Esophagus squamous epithelium (tissue), 5 donors: ENCODE results near the gene NEU4. TPM values are rescaled to one million over a fixed set of nuclear protein-coding genes. Genes with fewer than 3 reads are reported as not detected.

Experiments
- DNase-seq: peaks from one replicate; lab custom pipeline; 2025; lab: John Stamatoyannopoulos, UW
- H3K27ac ChIP-seq, 4 donors: fragments of 200-600 bp; sonication (generic); one replicate each; pipeline ENCODE4 v1.5.1; 2016 to 2019; ENCODE audit warnings: mild to moderate bottlenecking in 1 of 4
- H3K27me3 ChIP-seq, 4 donors: fragments of 200-600 bp; sonication (generic); 1 replicate in 3 of 4; 2 replicates in 1 of 4; pipeline versions ENCODE4 v1.5.1 to v1.6.0; 2017 to 2021; ENCODE audit warnings: antibody characterized with exemption in 1 of 4
- H3K36me3 ChIP-seq, 3 donors: fragments of 200-600 bp; sonication (generic); one replicate each; pipeline ENCODE4 v1.5.1; 2016 to 2019
- H3K4me1 ChIP-seq, 3 donors: fragments of 200-600 bp; sonication (generic); one replicate each; pipeline ENCODE4 v1.5.1; 2017 to 2019
- H3K4me3 ChIP-seq, 4 donors: fragments of 200-600 bp; sonication (generic); 1 replicate in 3 of 4; 2 replicates in 1 of 4; pipeline ENCODE4 v1.5.1; 2016 to 2019; ENCODE audit warnings: mild to moderate bottlenecking in 2 of 4, moderate library complexity in 1 of 4
- H3K9me3 ChIP-seq, 3 donors: fragments of 200-600 bp; sonication (generic); one replicate each; pipeline ENCODE4 v1.5.1; 2016 to 2019
- POLR2A ChIP-seq, 4 donors: fragments of 450-650 bp; IDR thresholded peaks; one replicate each; pipeline ENCODE4 v1.6.1; 2017; ENCODE audit warnings: antibody characterized with exemption in 4 of 4, mild to moderate bottlenecking in 4 of 4, moderate library complexity in 3 of 4
- WGBS, 2 donors: methylation state at CpG; one replicate each; pipeline ENCODE4 v1.1.5; 2018; 5-methylcytosine and 5-hydroxymethylcytosine counted together
- intact Hi-C: fragments of 100-400 bp; cut with DNase I; formaldehyde crosslinking; loops from one replicate; pipeline ENCODE4 v1.15.0; 2022
- total RNA-seq, 4 donors: library from RNA; depleted of rRNA; stranded (reverse); fragments of >200 nt; gene quantifications; one replicate each; pipeline ENCODE4 v1.1.0, GENCODE V29; 2016
- TF ChIP-seq, protein P1 (sequence below), 6 experiments: fragments of 450-650 bp in 4 of 6; fragments of 200-600 bp in 2 of 6; sonication (generic) in 2 of 6; IDR thresholded peaks; one replicate each; pipeline ENCODE4 v1.5.1; 2016 to 2019; ENCODE audit warnings: antibody characterized with exemption in 6 of 6, mild to moderate bottlenecking in 4 of 6, moderate library complexity in 4 of 6
- donor health status: DM: yes; HTN: yes; CAD: no.

NEU4 gene
- total RNA-seq, 4 donors from 2014 or later = not detected

GRCh38 chr2:241857572-241858121 is 48.7 kb downstream of the NEU4 start:
- Histone ChIP-seq H3K36me3 (no peaks in the 10 kb centered on the region), H3K4me3 (peak overlapping the region in 3 of 4 donors; percentile 1 to 52 (median 38)), H3K9me3 (no peaks in the 10 kb centered on the region), H3K27me3 (peaks cover 0 to 40% (median 0%) of the 10 kb centered on the region in 4 donors), H3K4me1 (peaks cover 11 to 31% (median 27%) of the 10 kb centered on the region in 3 donors), H3K27ac (no peak overlapping the region)
- intact Hi-C loops = no loop called here
- no peak for DNase-seq
- 58% methylated on average over 3 of the region's 18 CpGs; no CpG with 5 or more reads in 1 of the 2 donors for WGBS, 2 donors
- TF ChIP-seq, protein P1, sequence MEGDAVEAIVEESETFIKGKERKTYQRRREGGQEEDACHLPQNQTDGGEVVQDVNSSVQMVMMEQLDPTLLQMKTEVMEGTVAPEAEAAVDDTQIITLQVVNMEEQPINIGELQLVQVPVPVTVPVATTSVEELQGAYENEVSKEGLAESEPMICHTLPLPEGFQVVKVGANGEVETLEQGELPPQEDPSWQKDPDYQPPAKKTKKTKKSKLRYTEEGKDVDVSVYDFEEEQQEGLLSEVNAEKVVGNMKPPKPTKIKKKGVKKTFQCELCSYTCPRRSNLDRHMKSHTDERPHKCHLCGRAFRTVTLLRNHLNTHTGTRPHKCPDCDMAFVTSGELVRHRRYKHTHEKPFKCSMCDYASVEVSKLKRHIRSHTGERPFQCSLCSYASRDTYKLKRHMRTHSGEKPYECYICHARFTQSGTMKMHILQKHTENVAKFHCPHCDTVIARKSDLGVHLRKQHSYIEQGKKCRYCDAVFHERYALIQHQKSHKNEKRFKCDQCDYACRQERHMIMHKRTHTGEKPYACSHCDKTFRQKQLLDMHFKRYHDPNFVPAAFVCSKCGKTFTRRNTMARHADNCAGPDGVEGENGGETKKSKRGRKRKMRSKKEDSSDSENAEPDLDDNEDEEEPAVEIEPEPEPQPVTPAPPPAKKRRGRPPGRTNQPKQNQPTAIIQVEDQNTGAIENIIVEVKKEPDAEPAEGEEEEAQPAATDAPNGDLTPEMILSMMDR (IDR thresholded peaks at IDR 0.05) = no peak
- TF ChIP-seq POLR2A (IDR thresholded peaks at IDR 0.05) = no peak

- no peak for DNase-seq
- H3K27me3 ChIP-seq = peaks cover 0 to 47% (median 2%) of the 10 kb centered on the region in 4 donors
- TF ChIP-seq, protein P1 (IDR thresholded peaks at IDR 0.05) = no peak
- TF ChIP-seq POLR2A (IDR thresholded peaks at IDR 0.05) = peak in 1 of 4 donors; percentile 52
- H3K36me3 ChIP-seq = no peaks in the 10 kb centered on the region
- H3K4me1 ChIP-seq = peaks cover 11 to 36% (median 27%) of the 10 kb centered on the region in 3 donors
- no peaks in the 10 kb centered on the region for H3K9me3 ChIP-seq
- 79 to 81% methylated on average over 8 to 10 of the region's 28 CpGs for WGBS, 2 donors
- peak within 1 kb of the TSS; percentile 66 to 91 (median 80) for H3K27ac ChIP-seq
- intact Hi-C loops = no loop called here
- H3K4me3 ChIP-seq = peak within 1 kb of the TSS; percentile 1 to 52 (median 30)
Measured at GRCh38 chr2:241858206-241859016, 49.4 kb downstream of the NEU4 start, which contains the start of gene PDCD1. Gene PDCD1 (minus strand): TSS chr2:241858894. CDS start chr2:241858838, 56 bp downstream.

DNA sequence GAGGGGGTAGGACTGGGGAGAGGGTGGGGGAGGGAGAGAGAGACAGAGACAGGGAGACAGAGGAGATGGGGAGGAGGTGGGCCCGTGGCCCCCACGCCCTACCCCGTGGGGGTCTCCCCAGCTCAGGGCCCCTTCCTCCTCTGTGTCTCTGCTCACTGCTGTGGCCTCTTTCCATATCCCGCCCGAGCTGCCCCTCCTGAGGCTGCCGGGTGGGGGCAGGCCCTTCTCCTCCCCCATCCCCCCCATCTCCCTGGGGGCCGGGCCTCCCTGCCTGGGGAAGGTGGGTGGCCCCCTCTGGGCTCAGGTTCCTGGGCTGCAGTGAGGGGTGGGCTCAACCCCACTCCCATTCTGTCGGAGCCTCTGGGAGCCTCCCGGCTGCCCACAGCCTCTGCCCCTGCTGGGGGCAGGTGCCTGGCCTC is 50.0 kb downstream of the NEU4 start:
- 7 to 17% methylated on average over 6 of the region's 9 CpGs for WGBS, 2 donors
- no peaks in the 10 kb centered on the region for H3K36me3 ChIP-seq
- TF ChIP-seq, protein P1 (IDR thresholded peaks at IDR 0.05) = no peak
- TF ChIP-seq POLR2A (IDR thresholded peaks at IDR 0.05) = no peak
- no peaks in the 10 kb centered on the region for H3K9me3 ChIP-seq
- H3K4me1 ChIP-seq = peaks cover 11 to 41% (median 27%) of the 10 kb centered on the region in 3 donors
- peak overlapping the region in 3 of 4 donors; percentile 21 to 52 (median 38) for H3K4me3 ChIP-seq
- H3K27me3 ChIP-seq = peaks cover 0 to 53% (median 4%) of the 10 kb centered on the region in 4 donors
- DNase-seq = no peak
- intact Hi-C loops = no loop called here
- H3K27ac ChIP-seq = peak overlapping the region; percentile 66 to 91 (median 80)

DNA sequence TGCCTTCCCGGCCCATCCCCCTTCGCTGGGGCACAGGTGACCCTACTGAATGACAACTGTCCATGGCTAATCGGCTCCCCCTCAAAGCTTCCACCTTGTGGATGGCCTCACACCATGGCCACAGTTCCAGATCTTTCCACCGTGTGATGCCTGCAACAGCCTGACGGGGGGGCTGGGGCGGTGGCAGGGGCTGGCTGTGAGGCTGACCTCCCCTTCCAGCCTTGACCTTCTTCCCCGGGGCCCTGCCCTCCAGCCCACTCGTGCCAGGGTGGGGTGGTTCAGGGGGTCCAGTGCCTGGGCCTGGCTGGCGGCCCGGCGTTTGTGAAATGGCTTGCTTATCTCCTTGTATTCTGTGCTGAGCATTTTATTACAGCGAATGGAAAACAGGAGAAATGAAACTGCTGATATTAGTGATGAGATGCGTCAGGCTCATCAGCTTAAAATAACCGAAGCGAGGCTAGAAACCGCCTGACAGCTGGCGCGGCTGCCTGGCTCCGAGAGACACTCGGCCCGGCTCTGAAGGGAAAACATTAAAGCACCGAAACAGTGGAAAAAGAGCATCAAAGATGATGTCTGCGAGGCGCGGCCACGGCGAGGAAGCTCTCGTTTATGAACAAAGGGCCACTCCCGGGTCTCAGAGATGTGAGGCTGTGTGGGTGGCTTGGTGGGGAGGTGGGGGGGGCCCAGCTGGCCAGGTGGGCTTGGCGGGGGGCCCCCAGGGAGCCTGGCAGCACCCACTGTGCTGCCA is 50.6 kb downstream of the NEU4 start:
- Histone ChIP-seq H3K27ac (peak overlapping the region; percentile 66 to 91 (median 80)), H3K27me3 (peaks cover 0 to 59% (median 4%) of the 10 kb centered on the region in 4 donors), H3K4me1 (peaks cover 8 to 38% (median 22%) of the 10 kb centered on the region in 3 donors), H3K4me3 (peak overlapping the region in 3 of 4 donors; percentile 21 to 52 (median 38)), H3K9me3 (no peaks in the 10 kb centered on the region), H3K36me3 (no peaks in the 10 kb centered on the region)
- DNase-seq = no peak
- intact Hi-C loops = no loop called here
- no peak for TF ChIP-seq POLR2A (IDR thresholded peaks at IDR 0.05)
- TF ChIP-seq, protein P1 (IDR thresholded peaks at IDR 0.05) = peak in 2 of 6 experiments; percentile 7 to 9
- WGBS, 2 donors = 20 to 21% methylated on average over 20 to 24 of the region's 30 CpGs
